ENCODE results near the gene JUNB.
A peak's percentile ranks its signal among the peaks of the same experiment; 100 is the strongest.

The JUNB gene

GRCh38 chr19:12840091-12841079 is 49.1 kb downstream of the JUNB start (continued):
- TF ChIP-seq, protein P1, sequence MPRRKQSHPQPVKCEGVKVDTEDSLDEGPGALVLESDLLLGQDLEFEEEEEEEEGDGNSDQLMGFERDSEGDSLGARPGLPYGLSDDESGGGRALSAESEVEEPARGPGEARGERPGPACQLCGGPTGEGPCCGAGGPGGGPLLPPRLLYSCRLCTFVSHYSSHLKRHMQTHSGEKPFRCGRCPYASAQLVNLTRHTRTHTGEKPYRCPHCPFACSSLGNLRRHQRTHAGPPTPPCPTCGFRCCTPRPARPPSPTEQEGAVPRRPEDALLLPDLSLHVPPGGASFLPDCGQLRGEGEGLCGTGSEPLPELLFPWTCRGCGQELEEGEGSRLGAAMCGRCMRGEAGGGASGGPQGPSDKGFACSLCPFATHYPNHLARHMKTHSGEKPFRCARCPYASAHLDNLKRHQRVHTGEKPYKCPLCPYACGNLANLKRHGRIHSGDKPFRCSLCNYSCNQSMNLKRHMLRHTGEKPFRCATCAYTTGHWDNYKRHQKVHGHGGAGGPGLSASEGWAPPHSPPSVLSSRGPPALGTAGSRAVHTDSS (tag by site-specific recombination; IDR thresholded peaks at IDR 0.05): no peak
- TF ChIP-seq ZNF677 (tag by site-specific recombination; IDR thresholded peaks at IDR 0.05) (no peak), ELK4 (IDR thresholded peaks at IDR 0.05; ENCODE audit: borderline replicate concordance, low read depth, low read length) (no peak), ZNF473 (tag by site-specific recombination; IDR thresholded peaks at IDR 0.05) (no peak), ZNF138 (tag by site-specific recombination; IDR thresholded peaks at IDR 0.05; ENCODE audit: borderline replicate concordance) (no peak), ZNF274 (IDR thresholded peaks at IDR 0.05; ENCODE audit: low read length) (no peak), ZNF274 (tag by site-specific recombination; IDR thresholded peaks at IDR 0.05; ENCODE audit: borderline replicate concordance) (no peak), ZNF521 (tag by site-specific recombination; IDR thresholded peaks at IDR 0.05) (no peak), ZBTB17 (tag by site-specific recombination; IDR thresholded peaks at IDR 0.05) (peak; percentile 54), ZNF223 (tag by site-specific recombination; IDR thresholded peaks at IDR 0.05) (peak; percentile 83), EGR2 (tag by site-specific recombination; IDR thresholded peaks at IDR 0.05; ENCODE audit: low read depth) (peak; percentile 72), ZFHX2 (tag by site-specific recombination; conservative IDR thresholded peaks at IDR 0.05) (peak; percentile 65; the same call in 1 of the 2 replicates), ZNF785 (tag by site-specific recombination; IDR thresholded peaks at IDR 0.05) (no peak), ZNF10 (tag by site-specific recombination; IDR thresholded peaks at IDR 0.05) (no peak), ZNF792 (tag by site-specific recombination; IDR thresholded peaks at IDR 0.05) (no peak), KLF9 (tag by site-specific recombination; IDR thresholded peaks at IDR 0.05; ENCODE audit: low read depth) (peak; percentile 99), SP3 (tag by site-specific recombination; IDR thresholded peaks at IDR 0.05) (peak; percentile 85), ZNF596 (tag by site-specific recombination; IDR thresholded peaks at IDR 0.05) (no peak), PRDM1 (tag by site-specific recombination; IDR thresholded peaks at IDR 0.05) (no peak), KLF1 (tag by site-specific recombination; IDR thresholded peaks at IDR 0.05) (peak; percentile 94), ZNF335 (tag by site-specific recombination; conservative IDR thresholded peaks at IDR 0.05) (no peak), HOXD13 (CRISPR knock-in tag; IDR thresholded peaks at IDR 0.05; ENCODE audit: borderline replicate concordance) (no peak), ZFP69B (tag by site-specific recombination; IDR thresholded peaks at IDR 0.05) (no peak), ZNF2 (tag by site-specific recombination; IDR thresholded peaks at IDR 0.05) (no peak), ZNF561 (tag by site-specific recombination; IDR thresholded peaks at IDR 0.05; ENCODE audit: borderline replicate concordance) (no peak), ZNF623 (tag by site-specific recombination; IDR thresholded peaks at IDR 0.05) (no peak), ZNF24 (tag by site-specific recombination; IDR thresholded peaks at IDR 0.05) (no peak), ZNF19 (tag by site-specific recombination; IDR thresholded peaks at IDR 0.05; ENCODE audit: low read depth) (no peak), ZBTB48 (tag by site-specific recombination; IDR thresholded peaks at IDR 0.05) (no peak), ZNF571 (tag by site-specific recombination; IDR thresholded peaks at IDR 0.05) (no peak)

Measured in HEK293 (cell line).